ENCODE results near the gene NUP153. TPM values are rescaled to one million over a fixed set of nuclear protein-coding genes. Genes with fewer than 3 reads are reported as not detected.

NUP153 gene
- total and polyA plus RNA-seq, 12 donors, result 5.3 to 30.5 (median 25.4) TPM

- intact Hi-C loops (cut with DNase I), result no loop called here
- no peak for ATAC-seq
- TF ChIP-seq, protein P1, sequence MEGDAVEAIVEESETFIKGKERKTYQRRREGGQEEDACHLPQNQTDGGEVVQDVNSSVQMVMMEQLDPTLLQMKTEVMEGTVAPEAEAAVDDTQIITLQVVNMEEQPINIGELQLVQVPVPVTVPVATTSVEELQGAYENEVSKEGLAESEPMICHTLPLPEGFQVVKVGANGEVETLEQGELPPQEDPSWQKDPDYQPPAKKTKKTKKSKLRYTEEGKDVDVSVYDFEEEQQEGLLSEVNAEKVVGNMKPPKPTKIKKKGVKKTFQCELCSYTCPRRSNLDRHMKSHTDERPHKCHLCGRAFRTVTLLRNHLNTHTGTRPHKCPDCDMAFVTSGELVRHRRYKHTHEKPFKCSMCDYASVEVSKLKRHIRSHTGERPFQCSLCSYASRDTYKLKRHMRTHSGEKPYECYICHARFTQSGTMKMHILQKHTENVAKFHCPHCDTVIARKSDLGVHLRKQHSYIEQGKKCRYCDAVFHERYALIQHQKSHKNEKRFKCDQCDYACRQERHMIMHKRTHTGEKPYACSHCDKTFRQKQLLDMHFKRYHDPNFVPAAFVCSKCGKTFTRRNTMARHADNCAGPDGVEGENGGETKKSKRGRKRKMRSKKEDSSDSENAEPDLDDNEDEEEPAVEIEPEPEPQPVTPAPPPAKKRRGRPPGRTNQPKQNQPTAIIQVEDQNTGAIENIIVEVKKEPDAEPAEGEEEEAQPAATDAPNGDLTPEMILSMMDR (IDR thresholded peaks at IDR 0.05), result no peak
Observed at GRCh38 chr6:17688481-17688880, 18.2 kb downstream of the NUP153 start.

DNA sequence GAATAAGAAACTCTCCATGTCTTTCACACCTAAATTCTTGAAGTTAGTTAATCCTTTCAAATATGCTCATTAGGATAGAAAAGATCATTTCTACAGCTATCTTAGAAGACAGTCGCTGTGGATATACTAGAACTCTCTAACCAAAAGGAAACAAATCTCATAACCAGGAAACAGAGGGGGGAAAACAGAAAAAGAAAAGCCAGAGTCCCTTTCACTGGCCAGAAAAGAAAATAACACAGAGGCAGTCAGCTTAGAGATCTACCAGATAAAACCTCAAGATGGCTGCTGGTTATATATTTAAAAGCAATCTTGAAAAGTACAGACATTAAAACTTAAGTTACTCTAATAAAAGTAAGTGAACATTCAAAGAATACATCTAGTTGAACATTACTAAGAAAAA lies 19.6 kb downstream of the NUP153 start:
- peaks cover 0 to 20% (median 0%) of the 10 kb centered on the region in 9 donors for H3K4me1 ChIP-seq
- TF ChIP-seq, protein P1 (IDR thresholded peaks at IDR 0.05), result no peak
- H3K4me3 ChIP-seq, result no peak overlapping the region
- intact Hi-C loops (cut with DNase I), result no loop called here
- H3K27me3 ChIP-seq, result no peaks in the 10 kb centered on the region
- DNase-seq, result no peak
- ATAC-seq, result no peak
- H3K9me3 ChIP-seq, result no peaks in the 10 kb centered on the region
- no peak overlapping the region for H3K27ac ChIP-seq
- 61 to 78% methylated on average over 1 of the region's 1 CpG for WGBS, 2 donors
- peaks cover 0 to 54% (median 0%) of the 10 kb centered on the region in 9 donors for H3K36me3 ChIP-seq

More at GRCh38 chr6:17688481-17688880, 18.2 kb downstream of the NUP153 start:
- H3K4me3 ChIP-seq, result no peak overlapping the region
- H3K4me1 ChIP-seq, result peaks cover 0 to 27% (median 0%) of the 10 kb centered on the region in 9 donors
- no peak for DNase-seq
- H3K9me3 ChIP-seq, result no peaks in the 10 kb centered on the region
- H3K27ac ChIP-seq, result no peak overlapping the region
- no peaks in the 10 kb centered on the region for H3K27me3 ChIP-seq
- WGBS, 2 donors, result 85 to 86% methylated on average over 2 of the region's 2 CpGs
- H3K36me3 ChIP-seq, result peaks cover 0 to 42% (median 0%) of the 10 kb centered on the region in 9 donors

GRCh38 chr6:17684134-17684533 lies 22.6 kb downstream of the NUP153 start:
- no peak for DNase-seq
- TF ChIP-seq, protein P1 (IDR thresholded peaks at IDR 0.05), result no peak

GRCh38 chr6:17683428-17683827 lies 23.3 kb downstream of the NUP153 start:
- peaks cover 0 to 12% (median 0%) of the 10 kb centered on the region in 9 donors for H3K4me1 ChIP-seq
- intact Hi-C loops (cut with DNase I), result no loop called here
- 96 to 98% methylated on average over 2 of the region's 2 CpGs for WGBS, 2 donors

More at GRCh38 chr6:17684134-17684533, 22.6 kb downstream of the NUP153 start:
- 97 to 100% methylated on average over 1 of the region's 1 CpG for WGBS, 2 donors
- H3K4me1 ChIP-seq, result peaks cover 0 to 11% (median 0%) of the 10 kb centered on the region in 9 donors
- ATAC-seq, result no peak
- H3K36me3 ChIP-seq, result peaks cover 0 to 75% (median 0%) of the 10 kb centered on the region in 9 donors
- no peaks in the 10 kb centered on the region for H3K9me3 ChIP-seq
- H3K27me3 ChIP-seq, result no peaks in the 10 kb centered on the region
- no peak overlapping the region for H3K4me3 ChIP-seq
- H3K27ac ChIP-seq, result no peak overlapping the region
- intact Hi-C loops (cut with DNase I), result no loop called here

More at GRCh38 chr6:17683428-17683827, 23.3 kb downstream of the NUP153 start:
- no peaks in the 10 kb centered on the region for H3K27me3 ChIP-seq
- H3K4me3 ChIP-seq, result no peak overlapping the region
- peaks cover 0 to 75% (median 0%) of the 10 kb centered on the region in 9 donors for H3K36me3 ChIP-seq
- ATAC-seq, result no peak
- no peaks in the 10 kb centered on the region for H3K9me3 ChIP-seq
- no peak overlapping the region for H3K27ac ChIP-seq
- TF ChIP-seq, protein P1 (IDR thresholded peaks at IDR 0.05), result no peak
- DNase-seq, result no peak
